ENCODE data around the gene FBXO21. TPM values are rescaled to one million over a fixed set of nuclear protein-coding genes. Genes with fewer than 3 reads are reported as not detected.

Gene FBXO21
- total and polyA plus RNA-seq, 2 of the 4 experiments (the other 2 are of a cell fraction) = 43.6 to 56.6 TPM

DNA sequence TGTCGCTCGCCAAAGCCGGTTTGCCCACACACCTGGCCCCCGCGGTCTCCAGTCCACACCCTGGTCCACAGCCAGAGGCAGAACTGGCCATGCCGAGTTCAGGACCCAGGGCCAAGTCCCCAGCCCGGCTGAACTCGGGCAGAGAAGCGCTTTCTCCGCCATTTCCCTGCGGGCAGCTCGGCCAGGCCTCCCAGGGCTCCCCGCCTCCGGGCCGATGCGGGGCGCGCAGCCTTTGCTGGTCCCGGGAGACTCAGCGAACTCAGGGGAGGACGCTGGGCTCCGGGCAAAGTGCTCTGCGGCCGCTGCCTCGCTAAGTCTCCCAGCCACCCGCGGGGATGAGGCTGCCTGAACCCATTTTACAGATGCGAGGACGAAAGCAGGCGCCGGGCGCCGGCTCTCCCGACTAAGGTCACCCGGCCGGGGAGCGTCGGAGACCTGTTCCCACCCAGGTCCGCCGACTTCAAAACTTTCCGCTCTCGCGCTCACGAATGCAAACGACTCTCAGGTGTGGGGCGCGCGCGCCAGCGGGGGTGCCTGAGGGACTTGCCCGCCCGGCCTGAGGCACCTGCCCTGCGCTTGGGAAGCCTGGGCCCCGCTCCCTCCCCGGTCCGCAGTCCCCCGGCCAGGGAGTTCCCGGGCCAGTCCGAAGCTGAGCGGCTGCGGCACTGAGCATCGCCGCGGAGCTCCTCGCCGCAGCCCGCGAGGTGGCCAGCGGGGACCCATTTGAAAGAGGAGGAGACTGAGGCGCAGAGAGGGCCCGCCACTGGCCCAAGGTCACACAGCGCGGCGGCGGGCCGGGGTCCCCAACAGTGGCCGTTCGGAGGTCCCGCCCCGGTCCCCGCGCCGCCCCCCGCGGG lies 91.7 kb downstream of the FBXO21 start:
- Histone ChIP-seq H3K4me3 (ENCODE audit: insufficient read depth, low read depth, low read length) (peak overlapping the region; percentile 40; the same call in 1 of the 2 replicates), H4K5ac (ENCODE audit: low read depth, low read length) (no peak overlapping the region), H2BK5ac (ENCODE audit: low read depth, low read length, poor library complexity, severe bottlenecking) (no peak overlapping the region), H4K91ac (ENCODE audit: insufficient read depth, low read depth, low read length) (no peak overlapping the region), H3K79me1 (ENCODE audit: low read depth in 1 of 2, low read length in 2 of 2) (no peaks in the 10 kb centered on the region), H2AK9ac (replicated peaks; ENCODE audit: low read depth, low read length, poor library complexity) (no peak overlapping the region), H3K23ac (ENCODE audit: low read depth, low read length) (no peak overlapping the region), H3K9ac (ENCODE audit: low read depth, low read length) (no peak overlapping the region), H2BK20ac (ENCODE audit: low read depth, low read length) (no peak overlapping the region), H4K20me1 (ENCODE audit: insufficient read depth, low read length) (no peaks in the 10 kb centered on the region), H2AFZ (replicated peaks; ENCODE audit: low read length, poor library complexity) (peak overlapping the region; percentile 85), H3K9me3 (ENCODE audit: control insufficient read depth, insufficient read depth, low read length) (no peaks in the 10 kb centered on the region), H3K27ac (ENCODE audit: insufficient read depth, low read length) (no peak overlapping the region), H4K8ac (ENCODE audit: low read depth in 2 of 2, low read length in 2 of 2) (no peak overlapping the region), H3K4me1 (ENCODE audit: control insufficient read depth, insufficient read depth, low read length) (no peaks in the 10 kb centered on the region; the same call in 1 of the 2 replicates), H2AK5ac (ENCODE audit: low read depth, low read length) (no peak overlapping the region), H3K36me3 (ENCODE audit: control insufficient read depth, insufficient read depth, low read length) (no peaks in the 10 kb centered on the region), H3K9me1 (ENCODE audit: insufficient read depth, low read length) (no peaks in the 10 kb centered on the region), H3K27me3 (ENCODE audit: control insufficient read depth, insufficient read depth, low read length) (peaks cover 73% of the 10 kb centered on the region), H2BK15ac (ENCODE audit: low read depth, low read length) (no peak overlapping the region), H3K4ac (ENCODE audit: low read depth, low read length) (no peak overlapping the region), H3K14ac (replicated peaks; ENCODE audit: low read depth, low read length) (no peak overlapping the region), H3K4me2 (ENCODE audit: low read depth, low read length) (peak overlapping the region; percentile 66; the same call in 1 of the 2 replicates), H2BK120ac (ENCODE audit: low read depth, low read length) (no peak overlapping the region), H3K56ac (ENCODE audit: extremely low read depth, insufficient read depth, low read length) (no peak overlapping the region), H3K18ac (ENCODE audit: low read depth, low read length) (no peak overlapping the region)
- intact Hi-C loops (cut with micrococcal nuclease) = no loop called here
- in situ Hi-C loops (cut with MboI; ENCODE audit: low sequenced_read_pairs) = no loop called here
- POLR2A ChIA-PET (ENCODE audit: unreplicated experiment) = no interaction called here
- ATAC-seq (ENCODE audit: low read depth) (peak; percentile 53), DNase-seq (no peak)
- dilution Hi-C loops (cut with HindIII; ENCODE audit: low sequenced_read_pairs, unreplicated experiment) = no loop called here
- WGBS, 2 experiments (ENCODE audit: extremely low coverage in 2 of 2, insufficient read length in 1 of 2) = 5% methylated on average over 51 of the region's 85 CpGs; no CpG with 5 or more reads in 1 of the 2 experiments
- no TSS peak for BruUV-seq (replicated peaks)
- TF ChIP-seq SMC3 (IDR thresholded peaks at IDR 0.05; ENCODE audit: low read depth, low read length) (no peak), RCOR1 (IDR thresholded peaks at IDR 0.05; ENCODE audit: insufficient replicate concordance, low read length) (no peak), MXI1 (IDR thresholded peaks at IDR 0.05; ENCODE audit: borderline replicate concordance, low read depth, low read length) (no peak), CHD1 (IDR thresholded peaks at IDR 0.05; ENCODE audit: low read depth, low read length) (no peak), CEBPB (IDR thresholded peaks at IDR 0.05; ENCODE audit: low read depth, low read length) (no peak), MAFK (IDR thresholded peaks at IDR 0.05; ENCODE audit: low read depth, low read length) (no peak), FOS (IDR thresholded peaks at IDR 0.05; ENCODE audit: low read depth, low read length) (no peak), RAD21 (IDR thresholded peaks at IDR 0.05; ENCODE audit: low read length) (no peak), USF2 (IDR thresholded peaks at IDR 0.05; ENCODE audit: low read depth, low read length) (no peak)
- CTCF ChIA-PET = no interaction called here
